ENCODE measurements around the gene DHX30. TPM values are rescaled to one million over a fixed set of nuclear protein-coding genes. Genes with fewer than 3 reads are reported as not detected.
"Not testable (repeated sequence)": the region's sequence is repeated elsewhere in the genome, so short reads cannot be mapped to it uniquely, and the experiment has no call there.

DHX30 gene
- total RNA-seq, 2 donors from 2014 or later, result 33.8 to 72.8 TPM

- Histone ChIP-seq H3K27ac (no peak overlapping the region), H3K9me3 (no peaks in the 10 kb centered on the region), H3K9ac (ENCODE audit: low read depth in 2 of 2, low read length in 2 of 2) (no peak overlapping the region), H3K27me3 (no peaks in the 10 kb centered on the region), H3K36me3 (no peaks in the 10 kb centered on the region), H3K4me1 (no peaks in the 10 kb centered on the region), H3K4me3 (no peak overlapping the region)
- DNase-seq, result no peak
- intact Hi-C loops (cut with DNase I), result no loop called here
- TF ChIP-seq, protein P1, sequence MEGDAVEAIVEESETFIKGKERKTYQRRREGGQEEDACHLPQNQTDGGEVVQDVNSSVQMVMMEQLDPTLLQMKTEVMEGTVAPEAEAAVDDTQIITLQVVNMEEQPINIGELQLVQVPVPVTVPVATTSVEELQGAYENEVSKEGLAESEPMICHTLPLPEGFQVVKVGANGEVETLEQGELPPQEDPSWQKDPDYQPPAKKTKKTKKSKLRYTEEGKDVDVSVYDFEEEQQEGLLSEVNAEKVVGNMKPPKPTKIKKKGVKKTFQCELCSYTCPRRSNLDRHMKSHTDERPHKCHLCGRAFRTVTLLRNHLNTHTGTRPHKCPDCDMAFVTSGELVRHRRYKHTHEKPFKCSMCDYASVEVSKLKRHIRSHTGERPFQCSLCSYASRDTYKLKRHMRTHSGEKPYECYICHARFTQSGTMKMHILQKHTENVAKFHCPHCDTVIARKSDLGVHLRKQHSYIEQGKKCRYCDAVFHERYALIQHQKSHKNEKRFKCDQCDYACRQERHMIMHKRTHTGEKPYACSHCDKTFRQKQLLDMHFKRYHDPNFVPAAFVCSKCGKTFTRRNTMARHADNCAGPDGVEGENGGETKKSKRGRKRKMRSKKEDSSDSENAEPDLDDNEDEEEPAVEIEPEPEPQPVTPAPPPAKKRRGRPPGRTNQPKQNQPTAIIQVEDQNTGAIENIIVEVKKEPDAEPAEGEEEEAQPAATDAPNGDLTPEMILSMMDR (IDR thresholded peaks at IDR 0.05), result no peak
Observed at GRCh38 chr3:47885168-47885567, 82.2 kb downstream of the DHX30 start.

DNA sequence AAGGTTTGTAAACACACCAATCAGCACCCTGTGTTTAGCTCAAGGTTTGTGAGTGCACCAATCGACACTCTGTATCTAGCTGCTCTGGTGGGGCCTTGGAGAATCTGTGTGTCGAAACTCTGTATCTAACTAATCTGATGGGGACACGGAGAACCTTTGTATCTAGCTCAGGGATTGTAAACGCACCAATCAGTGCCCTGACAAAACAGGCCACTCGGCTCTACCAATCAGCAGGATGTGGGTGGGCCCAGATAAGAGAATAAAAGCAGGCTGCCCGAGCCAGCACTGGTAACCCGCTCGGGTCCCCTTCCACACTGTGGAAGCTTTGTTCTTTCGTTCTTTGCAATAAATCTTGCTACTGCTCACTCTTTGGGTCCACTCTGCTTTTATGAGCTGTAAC lies 85.1 kb downstream of the DHX30 start:
- H3K27me3 ChIP-seq; H3K4me1 ChIP-seq; H3K9ac ChIP-seq (ENCODE audit: low read depth in 2 of 2, low read length in 2 of 2); H3K36me3 ChIP-seq; H3K4me3 ChIP-seq; DNase-seq; H3K9me3 ChIP-seq; H3K27ac ChIP-seq; intact Hi-C loops (cut with DNase I): not testable (repeated sequence)

DNA sequence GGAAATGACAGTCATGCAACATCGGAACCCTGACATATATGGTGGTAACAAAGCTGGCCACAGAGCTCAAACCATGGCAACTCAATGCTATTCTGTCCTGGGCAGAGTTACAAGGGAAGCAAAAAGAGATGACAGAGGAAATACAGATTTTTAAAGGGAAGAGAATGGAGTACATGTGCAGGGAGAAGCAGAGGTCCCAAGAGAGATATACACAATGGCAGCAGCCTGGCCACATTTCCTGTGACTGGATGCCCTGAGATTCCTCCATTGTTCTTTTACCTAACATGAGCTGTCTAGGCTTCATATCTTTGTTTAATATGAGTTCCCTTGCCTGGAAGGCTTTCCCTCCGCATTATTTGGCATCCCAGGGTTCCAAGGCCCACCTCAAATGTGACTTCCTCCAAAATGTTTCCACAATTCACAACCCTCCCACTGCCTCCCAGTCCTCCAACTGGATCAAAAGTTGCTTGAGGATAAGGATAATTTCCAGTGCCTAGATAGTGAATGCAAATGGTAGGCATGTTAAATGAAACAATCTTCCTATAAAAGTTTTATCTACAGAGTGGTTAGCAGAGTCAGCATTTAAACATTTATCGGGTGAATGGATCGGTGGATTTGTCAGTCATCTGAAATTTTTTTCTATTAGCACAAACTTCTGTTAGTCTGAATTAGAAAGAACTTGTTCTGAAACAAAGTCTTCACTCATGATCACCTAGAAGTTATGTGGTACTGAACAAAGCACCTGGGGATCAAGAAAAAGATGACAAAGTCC lies 86.2 kb downstream of the DHX30 start:
- no peak overlapping the region for H3K27ac ChIP-seq
- intact Hi-C loops (cut with DNase I), result no loop called here
- H3K9me3 ChIP-seq, result no peaks in the 10 kb centered on the region
- H3K4me3 ChIP-seq, result no peak overlapping the region
- H3K9ac ChIP-seq (ENCODE audit: low read depth in 2 of 2, low read length in 2 of 2), result no peak overlapping the region
- no peaks in the 10 kb centered on the region for H3K36me3 ChIP-seq
- no peaks in the 10 kb centered on the region for H3K27me3 ChIP-seq
- no peaks in the 10 kb centered on the region for H3K4me1 ChIP-seq
- DNase-seq, result no peak
- TF ChIP-seq, protein P1 (IDR thresholded peaks at IDR 0.05), result no peak

DNA sequence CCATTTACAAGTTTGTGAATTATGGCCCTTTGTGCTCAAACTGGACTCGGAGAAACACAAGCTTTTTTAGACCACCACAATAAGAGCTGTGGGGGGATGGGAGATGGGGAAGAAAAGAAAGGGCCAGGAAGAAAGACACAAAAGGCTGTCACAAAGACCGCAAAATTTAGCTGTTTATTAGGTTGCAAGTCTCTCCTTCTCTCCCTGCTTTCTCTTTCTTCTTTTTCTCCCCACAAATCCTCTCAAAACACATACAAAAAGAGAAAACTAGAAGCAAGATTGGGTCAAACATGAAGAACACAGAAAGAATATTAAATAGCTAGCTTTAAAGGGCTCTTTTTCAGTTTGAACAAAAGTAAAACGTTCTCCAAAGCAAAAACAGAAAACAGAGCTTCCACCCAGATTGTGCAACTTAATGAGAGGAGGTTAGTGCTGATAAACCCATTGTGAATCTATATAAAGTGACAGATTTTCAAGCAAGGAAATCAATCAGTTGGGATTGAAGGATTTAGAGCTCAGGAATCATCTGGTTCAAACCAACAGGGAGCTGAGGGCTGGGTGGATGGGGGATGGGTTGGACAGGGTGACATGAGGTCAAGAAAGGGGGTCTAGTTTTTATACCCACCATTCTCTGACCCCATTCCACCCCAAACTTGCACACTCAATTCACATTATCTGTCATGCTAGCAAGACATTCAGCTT lies 87.3 kb downstream of the DHX30 start:
- Histone ChIP-seq H3K4me3 (no peak overlapping the region), H3K27ac (no peak overlapping the region), H3K36me3 (no peaks in the 10 kb centered on the region), H3K27me3 (no peaks in the 10 kb centered on the region), H3K9me3 (no peaks in the 10 kb centered on the region), H3K4me1 (no peaks in the 10 kb centered on the region), H3K9ac (ENCODE audit: low read depth in 2 of 2, low read length in 2 of 2) (no peak overlapping the region)
- DNase-seq, result no peak
- intact Hi-C loops (cut with DNase I), result no loop called here
- TF ChIP-seq, protein P1 (IDR thresholded peaks at IDR 0.05), result no peak

- TF ChIP-seq, protein P1 (IDR thresholded peaks at IDR 0.05), result no peak
- no peak for DNase-seq
- intact Hi-C loops (cut with DNase I), result no loop called here
Observed at GRCh38 chr3:47890828-47891612, 88.1 kb downstream of the DHX30 start.

More at GRCh38 chr3:47890828-47891612, 88.1 kb downstream of the DHX30 start:
- Histone ChIP-seq H3K4me3 (no peak overlapping the region), H3K9ac (ENCODE audit: low read depth in 2 of 2, low read length in 2 of 2) (no peak overlapping the region), H3K4me1 (no peaks in the 10 kb centered on the region), H3K9me3 (no peaks in the 10 kb centered on the region), H3K27me3 (no peaks in the 10 kb centered on the region), H3K27ac (no peak overlapping the region), H3K36me3 (no peaks in the 10 kb centered on the region)
